ENCODE measurements around the gene PLCD3. TPM values are rescaled to one million over a fixed set of nuclear protein-coding genes. Genes with fewer than 3 reads are reported as not detected.

The PLCD3 gene
- total RNA-seq, 2 experiments from 2014 or later, result 3.9 to 6.6 TPM

GRCh38 chr17:45130681-45131615 is 1.4 kb downstream of the PLCD3 start:
- Mint-ChIP-seq H3K27me3 (no peaks in the 10 kb centered on the region), H3K4me3 (peak overlapping the region; percentile 85), H3K36me3 (ENCODE audit: low read depth) (no peaks in the 10 kb centered on the region), H3K4me1 (ENCODE audit: low read depth) (peaks cover 6% of the 10 kb centered on the region), H3K9me3 (no peaks in the 10 kb centered on the region), H3K27ac (no peak overlapping the region)
- DNase-seq, result no peak
- no peak for TF ChIP-seq CTCF (IDR thresholded peaks at IDR 0.05)
- ChIA-PET POLR2A (interaction anchor here (0.9 kb wide), 1 partner anchor 11 kb away, joined by 3 read pairs; no protein-coding TSS in a partner anchor), CTCF (interaction anchor here (0.6 to 6.1 kb wide), 6 partner anchors 11 to 440 kb away, joined by 3 to 369 read pairs (median 4); partner anchors contain the start of gene HEXIM1)
- intact Hi-C loops (cut with micrococcal nuclease), result no loop called here
- no peak for ATAC-seq

- CTCF ChIA-PET, result interaction anchor here (0.7 to 3.1 kb wide), 5 partner anchors 11 to 89 kb away, joined by 3 to 13 read pairs (median 4); partner anchors contain the start of gene HEXIM1
- ATAC-seq (no peak), DNase-seq (no peak)
- Mint-ChIP-seq H3K36me3 (ENCODE audit: low read depth) (no peaks in the 10 kb centered on the region), H3K27ac (no peak overlapping the region), H3K9me3 (no peaks in the 10 kb centered on the region), H3K4me3 (no peak overlapping the region), H3K4me1 (ENCODE audit: low read depth) (peaks cover 4% of the 10 kb centered on the region), H3K27me3 (no peaks in the 10 kb centered on the region)
- TF ChIP-seq CTCF (IDR thresholded peaks at IDR 0.05), result no peak
- intact Hi-C loops (cut with micrococcal nuclease), result no loop called here
- POLR2A ChIA-PET, result no interaction called here
Observed at GRCh38 chr17:45129940-45130680, 2.2 kb downstream of the PLCD3 start.

- CTCF ChIA-PET, result interaction anchor here (1.2 to 1.4 kb wide), 3 partner anchors 30 to 89 kb away, joined by 3 to 4 read pairs (median 4); no protein-coding TSS in a partner anchor
- ATAC-seq, result no peak
- POLR2A ChIA-PET, result no interaction called here
Observed at GRCh38 chr17:45129426-45129939, 2.8 kb downstream of the PLCD3 start.

GRCh38 chr17:45128989-45129388 is 3.3 kb downstream of the PLCD3 start:
- no peaks in the 10 kb centered on the region for H3K9me3 Mint-ChIP-seq
- peaks cover 3% of the 10 kb centered on the region for H3K4me1 Mint-ChIP-seq (ENCODE audit: low read depth)
- intact Hi-C loops (cut with micrococcal nuclease), result no loop called here
- no peaks in the 10 kb centered on the region for H3K36me3 Mint-ChIP-seq (ENCODE audit: low read depth)
- no peaks in the 10 kb centered on the region for H3K27me3 Mint-ChIP-seq
- DNase-seq, result no peak
- POLR2A ChIA-PET, result no interaction called here
- TF ChIP-seq CTCF (IDR thresholded peaks at IDR 0.05), result no peak
- H3K27ac Mint-ChIP-seq, result no peak overlapping the region
- ATAC-seq, result no peak
- no peak overlapping the region for H3K4me3 Mint-ChIP-seq
- CTCF ChIA-PET, result interaction anchor here (1.2 to 1.4 kb wide), 3 partner anchors 30 to 90 kb away, joined by 3 to 4 read pairs (median 4); no protein-coding TSS in a partner anchor

More at GRCh38 chr17:45129426-45129939, 2.8 kb downstream of the PLCD3 start:
- Mint-ChIP-seq H3K4me3 (no peak overlapping the region), H3K9me3 (no peaks in the 10 kb centered on the region), H3K4me1 (ENCODE audit: low read depth) (peaks cover 3% of the 10 kb centered on the region), H3K27me3 (no peaks in the 10 kb centered on the region), H3K27ac (no peak overlapping the region), H3K36me3 (ENCODE audit: low read depth) (no peaks in the 10 kb centered on the region)
- intact Hi-C loops (cut with micrococcal nuclease), result no loop called here
- no peak for TF ChIP-seq CTCF (IDR thresholded peaks at IDR 0.05)
- DNase-seq, result no peak

Measured in activated CD8-positive, alpha-beta T cell treated with anti-CD3 and anti-CD28 coated beads for 36 hours (primary cell).